ENCODE results near the gene PDCD1.

PDCD1 gene

DNA sequence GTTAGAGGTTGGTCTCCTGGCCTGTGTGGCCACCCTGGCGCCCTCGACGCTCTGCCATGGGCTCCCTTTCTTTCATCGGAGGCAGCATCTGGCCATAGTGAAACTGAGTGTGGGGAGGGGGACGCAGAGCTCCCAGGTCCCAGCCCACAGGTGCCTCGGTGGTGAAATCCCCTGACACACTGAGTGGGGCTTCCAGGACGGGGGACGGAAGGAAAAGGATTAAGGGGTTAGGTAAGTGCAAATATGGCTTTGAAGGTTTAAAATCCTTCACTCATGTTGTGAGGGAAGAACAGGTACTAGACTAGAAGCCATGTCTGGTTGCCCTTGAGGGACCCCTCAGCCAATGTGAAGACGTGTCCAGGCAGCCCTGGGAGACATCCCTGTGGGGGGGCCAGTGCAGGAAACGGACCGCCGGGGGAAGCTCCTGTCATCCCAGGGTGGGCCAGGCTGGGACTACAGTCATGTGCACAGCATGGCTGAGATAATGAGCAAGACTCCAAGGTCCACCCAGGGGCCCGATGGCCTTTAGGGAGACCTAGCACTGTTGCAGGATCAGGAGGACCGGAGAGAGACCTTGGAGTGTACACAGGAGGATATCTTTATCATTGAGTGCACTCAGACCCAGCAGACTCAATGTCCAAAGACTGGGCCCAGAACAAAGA is 47.2 kb upstream of the PDCD1 start:
- Histone ChIP-seq H3K4me3 (ENCODE audit: low read length) (no peak overlapping the region), H3K79me2 (ENCODE audit: control insufficient read depth, low read length) (no peaks in the 10 kb centered on the region), H3K27ac (ENCODE audit: low read depth, low read length) (no peak overlapping the region)

GRCh38 chr2:241904791-241905710 is 46.4 kb upstream of the PDCD1 start:
- Histone ChIP-seq H3K4me3 (ENCODE audit: low read length) (no peak overlapping the region), H3K27ac (ENCODE audit: low read depth, low read length) (no peak overlapping the region), H3K4me2 (ENCODE audit: low read length) (no peak overlapping the region), H3K4me1 (ENCODE audit: control insufficient read depth, low read length) (no peaks in the 10 kb centered on the region), H3K9me3 (ENCODE audit: control insufficient read depth, insufficient read depth, low read length) (no peaks in the 10 kb centered on the region), H3K9me2 (replicated peaks; ENCODE audit: control insufficient read depth, low read length) (no peaks in the 10 kb centered on the region), H3K79me2 (ENCODE audit: control insufficient read depth, low read length) (no peaks in the 10 kb centered on the region), H3K27me3 (ENCODE audit: control insufficient read depth, low read length) (no peaks in the 10 kb centered on the region), H4K20me1 (ENCODE audit: control insufficient read depth, insufficient read depth, low read depth, low read length) (no peaks in the 10 kb centered on the region), H3F3A (ENCODE audit: control insufficient read depth, insufficient read depth) (no peaks in the 10 kb centered on the region), H3K36me3 (ENCODE audit: control insufficient read depth, low read length) (no peaks in the 10 kb centered on the region)
- TF ChIP-seq EZH2phosphoT487 (IDR thresholded peaks at IDR 0.05; ENCODE audit: borderline replicate concordance, low read length), result no peak
- TF ChIP-seq, protein P1, sequence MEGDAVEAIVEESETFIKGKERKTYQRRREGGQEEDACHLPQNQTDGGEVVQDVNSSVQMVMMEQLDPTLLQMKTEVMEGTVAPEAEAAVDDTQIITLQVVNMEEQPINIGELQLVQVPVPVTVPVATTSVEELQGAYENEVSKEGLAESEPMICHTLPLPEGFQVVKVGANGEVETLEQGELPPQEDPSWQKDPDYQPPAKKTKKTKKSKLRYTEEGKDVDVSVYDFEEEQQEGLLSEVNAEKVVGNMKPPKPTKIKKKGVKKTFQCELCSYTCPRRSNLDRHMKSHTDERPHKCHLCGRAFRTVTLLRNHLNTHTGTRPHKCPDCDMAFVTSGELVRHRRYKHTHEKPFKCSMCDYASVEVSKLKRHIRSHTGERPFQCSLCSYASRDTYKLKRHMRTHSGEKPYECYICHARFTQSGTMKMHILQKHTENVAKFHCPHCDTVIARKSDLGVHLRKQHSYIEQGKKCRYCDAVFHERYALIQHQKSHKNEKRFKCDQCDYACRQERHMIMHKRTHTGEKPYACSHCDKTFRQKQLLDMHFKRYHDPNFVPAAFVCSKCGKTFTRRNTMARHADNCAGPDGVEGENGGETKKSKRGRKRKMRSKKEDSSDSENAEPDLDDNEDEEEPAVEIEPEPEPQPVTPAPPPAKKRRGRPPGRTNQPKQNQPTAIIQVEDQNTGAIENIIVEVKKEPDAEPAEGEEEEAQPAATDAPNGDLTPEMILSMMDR (IDR thresholded peaks at IDR 0.05; ENCODE audit: low read depth, low read length, poor library complexity, severe bottlenecking), result no peak

More for the DNA sequence above, 47.2 kb upstream of the PDCD1 start:
- H4K20me1 ChIP-seq (ENCODE audit: control insufficient read depth, insufficient read depth, low read depth, low read length), result no peaks in the 10 kb centered on the region
- TF ChIP-seq, protein P1 (IDR thresholded peaks at IDR 0.05; ENCODE audit: low read depth, low read length, poor library complexity, severe bottlenecking), result no peak
- TF ChIP-seq EZH2phosphoT487 (IDR thresholded peaks at IDR 0.05; ENCODE audit: borderline replicate concordance, low read length), result no peak
- H3K9me3 ChIP-seq (ENCODE audit: control insufficient read depth, insufficient read depth, low read length), result no peaks in the 10 kb centered on the region
- H3K9me2 ChIP-seq (replicated peaks; ENCODE audit: control insufficient read depth, low read length), result no peaks in the 10 kb centered on the region
- H3K4me1 ChIP-seq (ENCODE audit: control insufficient read depth, low read length), result no peaks in the 10 kb centered on the region
- no peaks in the 10 kb centered on the region for H3F3A ChIP-seq (ENCODE audit: control insufficient read depth, insufficient read depth)
- no peaks in the 10 kb centered on the region for H3K36me3 ChIP-seq (ENCODE audit: control insufficient read depth, low read length)
- H3K4me2 ChIP-seq (ENCODE audit: low read length), result no peak overlapping the region
- no peaks in the 10 kb centered on the region for H3K27me3 ChIP-seq (ENCODE audit: control insufficient read depth, low read length)

DNA sequence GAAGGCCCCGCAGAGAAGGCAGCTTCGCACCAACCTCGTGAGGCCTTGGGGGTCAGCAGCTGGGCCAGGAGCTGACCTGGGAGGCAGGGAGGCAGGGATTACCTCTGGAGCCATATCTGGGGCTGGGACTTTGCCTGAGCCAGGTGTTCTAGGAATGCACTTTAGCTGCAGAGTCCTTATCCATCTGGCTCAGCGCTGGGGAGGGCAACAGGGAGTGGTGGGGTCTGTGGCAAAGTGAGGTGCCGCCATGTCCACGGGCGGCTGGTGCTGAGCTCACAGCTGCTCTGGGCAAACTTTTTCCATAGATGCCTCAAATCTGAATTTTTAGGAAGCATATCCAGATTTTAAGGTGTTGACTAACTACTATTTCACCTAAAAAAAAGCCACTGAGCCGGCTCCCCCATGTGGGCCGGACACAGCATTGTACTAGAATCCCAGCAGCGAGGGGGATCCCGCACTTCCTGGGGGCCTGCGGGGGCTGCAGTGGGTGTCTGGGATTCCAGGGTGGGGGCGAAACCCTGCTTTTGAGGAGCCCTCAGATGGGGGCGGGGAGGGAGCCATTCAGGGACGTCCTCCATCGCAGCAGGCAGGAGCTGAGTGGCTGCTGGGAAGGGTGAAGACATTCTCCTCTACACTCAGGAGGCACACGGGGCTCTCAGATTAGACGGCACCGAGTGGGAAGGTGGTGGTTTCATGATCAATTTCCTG is 45.5 kb upstream of the PDCD1 start:
- H3K4me3 ChIP-seq (ENCODE audit: low read length), result no peak overlapping the region
- no peak for TF ChIP-seq EZH2phosphoT487 (IDR thresholded peaks at IDR 0.05; ENCODE audit: borderline replicate concordance, low read length)
- TF ChIP-seq, protein P1 (IDR thresholded peaks at IDR 0.05; ENCODE audit: low read depth, low read length, poor library complexity, severe bottlenecking), result no peak
- H3K27ac ChIP-seq (ENCODE audit: low read depth, low read length), result no peak overlapping the region
- H3K36me3 ChIP-seq (ENCODE audit: control insufficient read depth, low read length), result no peaks in the 10 kb centered on the region
- H3K4me2 ChIP-seq (ENCODE audit: low read length), result no peak overlapping the region
- H3K9me3 ChIP-seq (ENCODE audit: control insufficient read depth, insufficient read depth, low read length), result no peaks in the 10 kb centered on the region
- H3F3A ChIP-seq (ENCODE audit: control insufficient read depth, insufficient read depth), result no peaks in the 10 kb centered on the region
- H3K4me1 ChIP-seq (ENCODE audit: control insufficient read depth, low read length), result no peaks in the 10 kb centered on the region
- H3K27me3 ChIP-seq (ENCODE audit: control insufficient read depth, low read length), result no peaks in the 10 kb centered on the region
- H3K9me2 ChIP-seq (replicated peaks; ENCODE audit: control insufficient read depth, low read length), result no peaks in the 10 kb centered on the region
- H4K20me1 ChIP-seq (ENCODE audit: control insufficient read depth, insufficient read depth, low read depth, low read length), result no peaks in the 10 kb centered on the region
- no peaks in the 10 kb centered on the region for H3K79me2 ChIP-seq (ENCODE audit: control insufficient read depth, low read length)
